Mucosa of descending colon (tissue), 3 donors: ENCODE results near the gene FSTL5. TPM values are rescaled to one million over a fixed set of nuclear protein-coding genes. Genes with fewer than 3 reads are reported as not detected.

ENCODE experiments used
- ATAC-seq: fragments of 200-7000 bp; cut with Tn5 transposase; one replicate; pipeline ENCODE4 v1.9.1; 2020; ENCODE audit warnings: mild to moderate bottlenecking, moderate library complexity
- DNase-seq, 3 donors: peaks; one replicate each; pipeline ENCODE4 v3.0.0-alpha.2; 2020
- H3K36me3 ChIP-seq: fragments of 200-600 bp; one replicate; pipeline ENCODE4 v1.8.0; 2021; ENCODE audit warnings: low read depth, mild to moderate bottlenecking
- H3K4me1 ChIP-seq: fragments of 200-600 bp; one replicate; pipeline ENCODE4 v1.8.0; 2021; ENCODE audit warnings: low read depth, mild to moderate bottlenecking
- H3K4me3 ChIP-seq: fragments of 200-600 bp; one replicate; pipeline ENCODE4 v1.8.0; 2021; ENCODE audit warnings: mild to moderate bottlenecking
- H3K9me3 ChIP-seq: fragments of 200-600 bp; one replicate; pipeline ENCODE4 v1.8.0; 2021; ENCODE audit warnings: mild to moderate bottlenecking
- intact Hi-C, 2 donors: fragments of 100-400 bp; cut with DNase I in 1 of 2; cut with micrococcal nuclease in 1 of 2; formaldehyde crosslinking; loops; one replicate each; pipeline versions ENCODE4 v1.11.0 to v1.11.1; 2022; cut with DNase I, micrococcal nuclease
- total RNA-seq, 3 donors: library from RNA; stranded (reverse); fragmentation: NEBNext Ultra II Directional in 2 of 3; extraction: Animal tissue kit (Norgen Biotek cat#: 25700) in 2 of 3; gene quantifications; one replicate each; pipeline versions ENCODE4 v1.2.1 to v1.2.4, GENCODE V29; 2021 to 2023
- TF ChIP-seq, protein P1 (sequence below): fragments of 200-600 bp; IDR thresholded peaks from one replicate; pipeline ENCODE4 v1.8.0; 2022; ENCODE audit warnings: antibody characterized with exemption, mild to moderate bottlenecking
- donor health status: DM: no; HTN: no; CAD: no; lungs with moderate emphysema.
- donor health status: DM: no; HTN: no; CAD: no.
- donor health status: DM: no; HTN: yes; CAD: no.

FSTL5 gene
- total RNA-seq, 3 donors from 2014 or later: 1.8 TPM; not detected in 2

DNA sequence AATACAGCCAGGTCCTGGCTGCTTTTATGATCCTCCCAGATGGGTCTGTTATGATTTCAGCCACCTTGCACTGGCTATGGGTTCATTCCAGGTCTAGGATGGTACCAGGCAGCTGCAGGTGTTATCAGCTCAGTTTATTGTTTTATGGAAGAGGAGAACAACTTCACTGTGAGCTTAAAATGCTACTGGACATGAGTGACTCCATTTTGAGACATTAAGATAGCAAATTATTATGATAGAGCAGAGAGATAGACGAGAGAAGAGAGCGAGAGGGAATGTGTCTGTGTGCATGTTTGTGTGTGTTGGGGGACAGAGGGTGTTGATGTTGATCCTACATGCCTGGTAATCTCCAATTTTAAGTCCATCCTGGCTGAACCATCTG, 820.2 kb downstream of the FSTL5 start:
- DNase-seq (no peak), ATAC-seq (no peak)
- Histone ChIP-seq H3K4me3 (no peak overlapping the region), H3K36me3 (no peaks in the 10 kb centered on the region), H3K9me3 (no peaks in the 10 kb centered on the region), H3K4me1 (no peaks in the 10 kb centered on the region)
- TF ChIP-seq, protein P1, sequence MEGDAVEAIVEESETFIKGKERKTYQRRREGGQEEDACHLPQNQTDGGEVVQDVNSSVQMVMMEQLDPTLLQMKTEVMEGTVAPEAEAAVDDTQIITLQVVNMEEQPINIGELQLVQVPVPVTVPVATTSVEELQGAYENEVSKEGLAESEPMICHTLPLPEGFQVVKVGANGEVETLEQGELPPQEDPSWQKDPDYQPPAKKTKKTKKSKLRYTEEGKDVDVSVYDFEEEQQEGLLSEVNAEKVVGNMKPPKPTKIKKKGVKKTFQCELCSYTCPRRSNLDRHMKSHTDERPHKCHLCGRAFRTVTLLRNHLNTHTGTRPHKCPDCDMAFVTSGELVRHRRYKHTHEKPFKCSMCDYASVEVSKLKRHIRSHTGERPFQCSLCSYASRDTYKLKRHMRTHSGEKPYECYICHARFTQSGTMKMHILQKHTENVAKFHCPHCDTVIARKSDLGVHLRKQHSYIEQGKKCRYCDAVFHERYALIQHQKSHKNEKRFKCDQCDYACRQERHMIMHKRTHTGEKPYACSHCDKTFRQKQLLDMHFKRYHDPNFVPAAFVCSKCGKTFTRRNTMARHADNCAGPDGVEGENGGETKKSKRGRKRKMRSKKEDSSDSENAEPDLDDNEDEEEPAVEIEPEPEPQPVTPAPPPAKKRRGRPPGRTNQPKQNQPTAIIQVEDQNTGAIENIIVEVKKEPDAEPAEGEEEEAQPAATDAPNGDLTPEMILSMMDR: no peak
- intact Hi-C loops: no loop called here

DNA sequence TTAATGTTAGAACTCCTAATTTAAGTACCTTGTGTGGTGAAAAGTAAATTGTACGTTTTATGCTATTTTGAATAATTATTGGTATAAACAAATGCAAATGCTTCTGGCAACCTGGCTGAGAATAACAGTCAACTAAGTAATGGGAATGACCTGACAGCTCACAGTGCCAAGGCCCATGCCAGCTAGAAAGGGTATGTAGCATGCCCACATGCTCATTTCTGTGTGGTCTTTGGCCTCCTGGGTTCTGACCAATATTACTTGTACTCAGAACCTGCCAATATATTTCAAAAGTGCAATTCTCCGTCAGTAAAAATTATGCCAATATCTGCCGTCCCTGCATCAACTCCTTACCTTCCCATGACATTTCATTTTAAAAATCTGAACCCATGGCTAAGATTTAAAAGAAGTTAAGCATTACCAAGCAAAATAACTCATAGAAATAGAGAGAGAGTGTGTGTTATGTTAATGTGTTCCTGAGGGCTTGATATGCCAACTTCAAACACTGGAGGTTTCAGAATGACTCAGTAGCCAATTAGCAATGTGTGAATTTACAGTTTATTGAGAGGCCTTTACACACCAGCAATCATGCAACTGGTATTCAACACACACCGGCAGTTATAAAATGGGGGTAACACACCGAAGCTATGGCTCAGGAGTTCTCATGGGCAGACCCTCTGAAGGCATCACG, 820.8 kb downstream of the FSTL5 start:
- DNase-seq (no peak), ATAC-seq (no peak)
- Histone ChIP-seq H3K36me3 (no peaks in the 10 kb centered on the region), H3K4me3 (no peak overlapping the region), H3K9me3 (no peaks in the 10 kb centered on the region), H3K4me1 (no peaks in the 10 kb centered on the region)
- TF ChIP-seq, protein P1: no peak
- intact Hi-C loops: no loop called here

DNA sequence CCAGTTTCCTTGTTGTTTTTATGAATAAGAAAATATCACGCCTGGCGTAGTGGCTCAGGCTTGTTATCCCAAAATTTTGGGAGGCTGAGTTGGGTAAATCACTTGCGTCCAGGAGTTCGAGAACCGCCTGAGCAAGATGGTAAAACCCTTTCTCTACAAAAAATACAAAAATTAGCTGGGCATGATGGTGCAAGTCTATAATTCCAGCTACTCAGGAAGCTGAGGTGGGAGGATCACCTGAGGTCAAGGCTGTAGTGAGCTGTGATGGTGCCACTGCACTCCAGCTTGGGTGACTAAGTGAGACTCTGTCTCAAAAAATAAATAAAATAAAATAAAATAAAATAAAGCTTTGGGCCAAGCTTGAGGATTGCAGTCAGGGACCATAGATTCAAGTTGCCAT, 827.2 kb downstream of the FSTL5 start:
- no peak overlapping the region for H3K4me3 ChIP-seq
- H3K4me1 ChIP-seq: no peaks in the 10 kb centered on the region
- no peaks in the 10 kb centered on the region for H3K36me3 ChIP-seq
- intact Hi-C loops: no loop called here
- H3K9me3 ChIP-seq: no peaks in the 10 kb centered on the region
- DNase-seq (no peak), ATAC-seq (no peak)
- TF ChIP-seq, protein P1: no peak

DNA sequence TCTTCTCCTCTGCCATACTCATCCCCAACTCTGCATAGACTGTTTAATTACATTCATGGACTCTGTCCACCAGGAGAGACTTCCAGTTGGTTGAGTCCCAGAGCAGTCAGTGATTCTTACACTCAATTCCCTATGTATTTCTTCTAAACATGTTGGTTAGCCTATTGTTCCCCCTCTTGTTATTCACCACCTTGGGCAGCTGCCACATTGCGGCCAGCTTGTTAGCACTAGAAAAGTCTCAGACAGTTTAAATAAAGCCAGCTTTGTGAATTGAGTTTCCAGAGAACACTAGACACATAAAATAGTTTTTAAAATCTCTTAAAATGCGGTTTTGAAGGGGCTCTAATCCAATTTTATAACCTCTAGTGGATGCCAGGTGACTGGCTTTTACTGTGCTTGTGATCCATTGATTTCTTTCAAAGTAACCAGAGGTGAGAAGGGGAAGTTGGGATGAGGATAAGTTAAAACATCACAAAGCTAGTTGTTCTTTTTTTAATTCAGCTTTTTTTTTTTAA, 827.7 kb downstream of the FSTL5 start:
- H3K36me3 ChIP-seq: no peaks in the 10 kb centered on the region
- TF ChIP-seq, protein P1: no peak
- intact Hi-C loops: no loop called here
- ATAC-seq (no peak), DNase-seq (no peak)
- no peak overlapping the region for H3K4me3 ChIP-seq
- H3K4me1 ChIP-seq: no peaks in the 10 kb centered on the region
- no peaks in the 10 kb centered on the region for H3K9me3 ChIP-seq
